ENCODE results near the gene C12orf42.

- no peak for TF ChIP-seq CTCF (IDR thresholded peaks at IDR 0.05)
- no peak for TF ChIP-seq POLR2A (IDR thresholded peaks at IDR 0.05)
Measured at GRCh38 chr12:103421402-103421801, 74.4 kb downstream of the C12orf42 start.

Measured in lower leg skin (tissue), 3 donors.